CD14-positive monocyte (primary cell): ENCODE data around the gene GAB1. TPM values are rescaled to one million over a fixed set of nuclear protein-coding genes. Genes with fewer than 3 reads are reported as not detected.

ENCODE experiments used
- DNase-seq, 3 donors: peaks; one replicate each; pipeline ENCODE4 v3.0.0-alpha.2; 2011 to 2022
- H2AFZ ChIP-seq: 2 replicates; pipeline ENCODE4 v1.6.0; 2012; ENCODE audit warnings: mild to moderate bottlenecking, low read depth, low read length, inconsistent platforms; ENCODE audit not compliant: insufficient read depth, poor library complexity, severe bottlenecking
- H3K27ac ChIP-seq, 2 donors: 1 replicate in 1 of 2; 2 replicates in 1 of 2; pipeline ENCODE4 v1.5.1; 2012 to 2013; ENCODE audit warnings: low read length in 2 of 2, control low read depth in 1 of 2, inconsistent platforms in 1 of 2, low read depth in 1 of 2, mild to moderate bottlenecking in 1 of 2
- H3K27me3 ChIP-seq, 2 donors: one replicate each; pipeline versions ENCODE4 v1.6.0 to v1.6.1; 2011 to 2013; ENCODE audit warnings: low read length in 2 of 2; ENCODE audit not compliant: control insufficient read depth in 2 of 2, insufficient read depth in 2 of 2
- H3K36me3 ChIP-seq, 2 donors: replicated peaks in 1 of 2; 1 replicate in 1 of 2; 2 replicates in 1 of 2; pipeline versions ENCODE4 v1.5.1 to v1.6.1; 2012 to 2013; ENCODE audit warnings: low read length in 2 of 2, control low read depth in 1 of 2, inconsistent platforms in 1 of 2, mild to moderate bottlenecking in 1 of 2; ENCODE audit not compliant: insufficient read depth in 2 of 2, control insufficient read depth in 1 of 2
- H3K4me1 ChIP-seq, 2 donors: 1 replicate in 1 of 2; 2 replicates in 1 of 2; pipeline versions ENCODE4 v1.5.1 to v1.6.1; 2012 to 2013; ENCODE audit warnings: low read length in 2 of 2, control low read depth in 1 of 2, inconsistent platforms in 1 of 2, mild to moderate bottlenecking in 1 of 2, moderate library complexity in 1 of 2; ENCODE audit not compliant: insufficient read depth in 2 of 2, control insufficient read depth in 1 of 2
- H3K4me2 ChIP-seq: replicated peaks from 2 replicates; pipeline ENCODE3; 2012; ENCODE audit warnings: low read length, moderate library complexity, mild to moderate bottlenecking; ENCODE audit not compliant: poor library complexity, severe bottlenecking; ENCODE audit errors: extremely low read depth
- H3K4me3 ChIP-seq, 3 experiments: fragments of 200-600 bp in 1 of 3; sonication (generic) in 1 of 3; replicated peaks in 1 of 3; 1 replicate in 2 of 3; 2 replicates in 1 of 3; pipeline ENCODE4 v1.5.1; 2011 to 2013; ENCODE audit warnings: low read length in 3 of 3, mild to moderate bottlenecking in 3 of 3, control low read depth in 2 of 3, low read depth in 2 of 3, inconsistent platforms in 1 of 3, moderate library complexity in 1 of 3
- H3K79me2 ChIP-seq: 2 replicates; pipeline ENCODE4 v1.6.0; 2012; ENCODE audit warnings: mild to moderate bottlenecking, control low read depth, inconsistent platforms, low read length, moderate library complexity; ENCODE audit not compliant: insufficient read depth
- H3K9ac ChIP-seq: 2 replicates; pipeline ENCODE4 v1.6.0; 2017; ENCODE audit warnings: low read length, mild to moderate bottlenecking; ENCODE audit not compliant: insufficient read depth, poor library complexity, severe bottlenecking
- H3K9me3 ChIP-seq, 2 donors: replicated peaks in 1 of 2; 1 replicate in 1 of 2; 2 replicates in 1 of 2; pipeline versions ENCODE4 v1.5.1 to v1.6.1; 2012 to 2013; ENCODE audit warnings: low read length in 2 of 2, control low read depth in 1 of 2; ENCODE audit not compliant: control insufficient read depth in 1 of 2, insufficient read depth in 1 of 2
- H4K20me1 ChIP-seq: 2 replicates; pipeline ENCODE4 v1.6.0; 2012; ENCODE audit warnings: mild to moderate bottlenecking, low read length, control low read depth, moderate library complexity; ENCODE audit not compliant: insufficient read depth
- H3K27ac Mint-ChIP-seq, 7 donors: one replicate each; pipeline ENCODE4 v1.8.0; 2020; ENCODE audit warnings: mild to moderate bottlenecking in 7 of 7, mixed read lengths in 7 of 7, moderate library complexity in 6 of 7, inconsistent platforms in 2 of 7
- H3K27me3 Mint-ChIP-seq, 3 donors: one replicate each; pipeline ENCODE4 v1.8.0; 2021 to 2022; ENCODE audit warnings: low read depth in 3 of 3, mild to moderate bottlenecking in 3 of 3, mixed read lengths in 3 of 3, moderate library complexity in 3 of 3, inconsistent platforms in 1 of 3
- H3K36me3 Mint-ChIP-seq, 2 donors: one replicate each; pipeline ENCODE4 v1.8.0; 2020; ENCODE audit warnings: mixed read lengths in 2 of 2, inconsistent platforms in 1 of 2, mild to moderate bottlenecking in 1 of 2
- H3K4me1 Mint-ChIP-seq: one replicate; pipeline ENCODE4 v1.8.0; 2020; ENCODE audit warnings: mild to moderate bottlenecking, mixed read lengths
- H3K4me3 Mint-ChIP-seq, 2 donors: one replicate each; pipeline ENCODE4 v1.8.0; 2020; ENCODE audit warnings: mild to moderate bottlenecking in 2 of 2, mixed read lengths in 2 of 2, moderate library complexity in 1 of 2
- H3K9me3 Mint-ChIP-seq, 7 donors: one replicate each; pipeline ENCODE4 v1.8.0; 2020 to 2022; ENCODE audit warnings: mixed read lengths in 7 of 7, mild to moderate bottlenecking in 6 of 7, moderate library complexity in 6 of 7, inconsistent platforms in 2 of 7
- CTCF ChIP-seq: fragments of 200-600 bp; IDR thresholded peaks from one replicate; pipeline ENCODE4 v1.8.0; 2022; ENCODE audit warnings: antibody characterized with exemption, mild to moderate bottlenecking
- WGBS: methylation state at CpG from one replicate; pipeline ENCODE4 v1.1.5; 2013; ENCODE audit warnings: missing lambda C conversion rate; ENCODE audit not compliant: insufficient coverage; 5-methylcytosine and 5-hydroxymethylcytosine counted together
- intact Hi-C, 2 donors: fragments of 100-400 bp; cut with micrococcal nuclease; formaldehyde crosslinking; loops; one replicate each; pipeline versions ENCODE4 v1.15.0 to v1.15.1; 2023
- polyA plus RNA-seq, 3 donors: library from polyadenylated mRNA; depleted of rRNA in 1 of 3; unstranded in 2 of 3; stranded (reverse) in 1 of 3; fragments of 300-500 nt in 2 of 3; fragments of >200 nt in 1 of 3; fragmentation: Illumina TruSeq in 2 of 3; gene quantifications; 1 replicate in 2 of 3; 2 replicates in 1 of 3; pipeline ENCODE4 v1.2.3, GENCODE V29; 2012 to 2021

The GAB1 gene
- polyA plus RNA-seq, 3 donors, result 0.55 to 7.3 (median 0.69) TPM

- Histone ChIP-seq H3K4me3 (no peak overlapping the region), H3K9me3 (no peaks in the 10 kb centered on the region), H3K4me2 (no peak overlapping the region), H3K36me3 (peaks cover 6 to 24% of the 10 kb centered on the region in 2 donors), H2AFZ (no peak overlapping the region), H3K27me3 (no peaks in the 10 kb centered on the region), H3K9ac (no peak overlapping the region), H3K79me2 (no peaks in the 10 kb centered on the region), H4K20me1 (no peaks in the 10 kb centered on the region), H3K4me1 (no peaks in the 10 kb centered on the region), H3K27ac (no peak overlapping the region)
- peaks cover 0 to 3% (median 0%) of the 10 kb centered on the region in 7 donors for H3K9me3 Mint-ChIP-seq
- peaks cover 29 to 30% of the 10 kb centered on the region in 2 donors for H3K36me3 Mint-ChIP-seq
- no peak for DNase-seq
- H3K27ac Mint-ChIP-seq, result no peak overlapping the region
- no peak overlapping the region for H3K4me3 Mint-ChIP-seq
- WGBS, result 94% methylated on average over 2 of the region's 3 CpGs
- intact Hi-C loops, result no loop called here
- no peaks in the 10 kb centered on the region for H3K4me1 Mint-ChIP-seq
- TF ChIP-seq CTCF, result no peak
- no peaks in the 10 kb centered on the region for H3K27me3 Mint-ChIP-seq
Measured at GRCh38 chr4:143455211-143455610, 118.5 kb downstream of the GAB1 start.

- no peak for DNase-seq
- Mint-ChIP-seq H3K4me1 (no peaks in the 10 kb centered on the region), H3K36me3 (peaks cover 42 to 43% of the 10 kb centered on the region in 2 donors), H3K4me3 (no peak overlapping the region), H3K27me3 (no peaks in the 10 kb centered on the region), H3K27ac (no peak overlapping the region), H3K9me3 (no peaks in the 10 kb centered on the region)
- intact Hi-C loops, result no loop called here
- Histone ChIP-seq H3K9me3 (no peaks in the 10 kb centered on the region), H3K27ac (no peak overlapping the region), H3K36me3 (peaks cover 16 to 56% of the 10 kb centered on the region in 2 donors), H3K9ac (no peak overlapping the region), H2AFZ (no peak overlapping the region), H3K79me2 (no peaks in the 10 kb centered on the region), H3K27me3 (no peaks in the 10 kb centered on the region), H3K4me1 (no peaks in the 10 kb centered on the region), H4K20me1 (no peaks in the 10 kb centered on the region), H3K4me2 (no peak overlapping the region), H3K4me3 (no peak overlapping the region)
- no peak for TF ChIP-seq CTCF
Measured at GRCh38 chr4:143458966-143459365, 122.3 kb downstream of the GAB1 start.
